B cell (primary cell): Measurements from ENCODE around the gene SNRPE. TPM values are rescaled to one million over a fixed set of nuclear protein-coding genes. Genes with fewer than 3 reads are reported as not detected.

Experiments
- ATAC-seq: fragments of 200-7000 bp; cut with Tn5 transposase; one replicate; pipeline ENCODE4 v1.10.0; 2021; ENCODE audit warnings: low read depth, mild to moderate bottlenecking, moderate number of reproducible peaks, moderate library complexity
- CTCF ChIA-PET: fragments of 350-600 bp; sonication (Branson Sonifier 250); formaldehyde crosslinking; loops from one replicate; lab custom pipeline; 2021; ENCODE audit warnings: antibody characterized with exemption, inconsistent platforms; lab: Charles Lee
- POLR2A ChIA-PET: fragments of 350-600 bp; sonication (Branson Sonifier 250); formaldehyde crosslinking; loops from one replicate; lab custom pipeline; 2021; ENCODE audit warnings: antibody characterized with exemption; lab: Charles Lee
- DNase-seq: peaks from one replicate; pipeline ENCODE4 v3.0.0; 2013
- H2AFZ ChIP-seq: 2 replicates; pipeline ENCODE4 v1.6.1; 2012; ENCODE audit warnings: mild to moderate bottlenecking, low read depth, low read length; ENCODE audit not compliant: insufficient read depth, poor library complexity, severe bottlenecking
- H3K27ac ChIP-seq, 2 donors: 1 replicate in 1 of 2; 2 replicates in 1 of 2; pipeline ENCODE4 v1.5.1; 2012 to 2013; ENCODE audit warnings: low read length in 2 of 2, mild to moderate bottlenecking in 2 of 2, moderate library complexity in 1 of 2
- H3K27me3 ChIP-seq, 4 experiments: fragments of 200-600 bp in 1 of 4; sonication (generic) in 1 of 4; replicated peaks in 1 of 4; 1 replicate in 2 of 4; 2 replicates in 2 of 4; pipeline versions ENCODE4 v1.6.1 to v1.7.0; 2013 to 2016; ENCODE audit warnings: low read length in 3 of 4, mild to moderate bottlenecking in 2 of 4, mixed read lengths in 1 of 4, moderate library complexity in 1 of 4; ENCODE audit not compliant: insufficient read depth in 4 of 4, control insufficient read depth in 3 of 4; ENCODE audit errors: control extremely low read depth in 1 of 4
- H3K36me3 ChIP-seq, 2 experiments: replicated peaks in 1 of 2; 1 replicate in 1 of 2; 2 replicates in 1 of 2; pipeline versions ENCODE4 v1.6.1 to v1.7.1; 2013; ENCODE audit warnings: low read length in 1 of 2; ENCODE audit not compliant: insufficient read depth in 2 of 2, control insufficient read depth in 1 of 2; ENCODE audit errors: control extremely low read depth in 1 of 2, extremely low read depth in 1 of 2
- H3K4me1 ChIP-seq, 2 donors: fragments of 200-600 bp in 1 of 2; sonication (generic) in 1 of 2; 1 replicate in 1 of 2; 2 replicates in 1 of 2; pipeline versions ENCODE4 v1.5.1 to v1.6.1; 2013 to 2017; ENCODE audit warnings: low read length in 2 of 2; ENCODE audit not compliant: control insufficient read depth in 2 of 2, insufficient read depth in 2 of 2
- H3K4me2 ChIP-seq: replicated peaks from 2 replicates; pipeline ENCODE3; 2012; ENCODE audit warnings: mild to moderate bottlenecking, low read depth, low read length; ENCODE audit not compliant: poor library complexity, severe bottlenecking
- H3K4me3 ChIP-seq, 5 experiments: fragments of 200-600 bp in 1 of 5; sonication (generic) in 1 of 5; 1 replicate in 3 of 5; 2 replicates in 2 of 5; pipeline versions ENCODE4 v1.5.1 to v1.7.0; 2011 to 2016; ENCODE audit warnings: low read length in 4 of 5, mild to moderate bottlenecking in 4 of 5, low read depth in 2 of 5, control low read depth in 1 of 5, moderate library complexity in 1 of 5; ENCODE audit not compliant: insufficient read depth in 1 of 5; ENCODE audit errors: control extremely low read depth in 1 of 5, extremely low read depth in 1 of 5
- H3K79me2 ChIP-seq: fragments of 200-600 bp; sonication (generic); one replicate; pipeline ENCODE4 v1.6.0; 2016; ENCODE audit warnings: low read length; ENCODE audit not compliant: control insufficient read depth, insufficient read depth
- H3K9ac ChIP-seq: fragments of 200-600 bp; sonication (generic); 2 replicates; pipeline ENCODE4 v1.6.1; 2017; ENCODE audit warnings: mild to moderate bottlenecking, low read length, moderate library complexity
- H3K9me3 ChIP-seq, 3 donors: one replicate each; pipeline versions ENCODE4 v1.6.1 to v1.7.1; 2013; ENCODE audit warnings: low read length in 2 of 3; ENCODE audit not compliant: control insufficient read depth in 2 of 3, insufficient read depth in 1 of 3; ENCODE audit errors: control extremely low read depth in 1 of 3
- H4K20me1 ChIP-seq: 2 replicates; pipeline ENCODE4 v1.6.0; 2012; ENCODE audit warnings: mild to moderate bottlenecking, low read length; ENCODE audit not compliant: insufficient read depth, control insufficient read depth, poor library complexity, severe bottlenecking
- H3K27ac Mint-ChIP-seq: one replicate; pipeline ENCODE4 v1.8.0; 2021; ENCODE audit warnings: mixed read lengths
- H3K27me3 Mint-ChIP-seq: one replicate; pipeline ENCODE4 v1.8.0; 2021; ENCODE audit warnings: mixed read lengths
- H3K4me1 Mint-ChIP-seq: one replicate; pipeline ENCODE4 v1.8.0; 2021; ENCODE audit warnings: mixed read lengths
- H3K4me3 Mint-ChIP-seq: one replicate; pipeline ENCODE4 v1.8.0; 2021; ENCODE audit warnings: mixed read lengths
- H3K9me3 Mint-ChIP-seq: one replicate; pipeline ENCODE4 v1.8.0; 2022; ENCODE audit warnings: mixed read lengths; ENCODE audit not compliant: insufficient read depth
- EZH2 ChIP-seq: IDR thresholded peaks from 2 replicates; pipeline ENCODE4 v1.6.1; 2012; ENCODE audit warnings: borderline replicate concordance, low read depth, mild to moderate bottlenecking, moderate library complexity, low read length; ENCODE audit not compliant: insufficient read depth, poor library complexity, severe bottlenecking
- WGBS: methylation state at CpG from one replicate; pipeline ENCODE4 v1.1.5; 2013; ENCODE audit warnings: missing lambda C conversion rate; ENCODE audit not compliant: insufficient coverage; 5-methylcytosine and 5-hydroxymethylcytosine counted together
- intact Hi-C: fragments of 100-400 bp; cut with micrococcal nuclease; formaldehyde crosslinking; loops from one replicate; pipeline ENCODE4 v1.10.0; 2022
- polyA plus RNA-seq: library from polyadenylated mRNA; depleted of rRNA; stranded (reverse); fragments of >200 nt; gene quantifications from 2 replicates; pipeline ENCODE4 v1.2.3, GENCODE V29; 2012
- total RNA-seq, 2 donors: library from RNA; stranded (reverse); fragments of 120-200 nt in 1 of 2; gene quantifications; 1 replicate in 1 of 2; 2 replicates in 1 of 2; pipeline versions ENCODE4 v1.2.3 to v1.2.4, GENCODE V29; 2013 to 2022
- TF ChIP-seq, protein P1 (sequence below): fragments of 200-600 bp; IDR thresholded peaks from one replicate; pipeline ENCODE4 v1.8.0; 2022; ENCODE audit warnings: antibody characterized with exemption, mild to moderate bottlenecking

SNRPE gene
- total and polyA plus RNA-seq, 2 donors (not counting 1 experiment from before 2014, with no cell fraction given): 76.9 to 80.8 TPM

DNA sequence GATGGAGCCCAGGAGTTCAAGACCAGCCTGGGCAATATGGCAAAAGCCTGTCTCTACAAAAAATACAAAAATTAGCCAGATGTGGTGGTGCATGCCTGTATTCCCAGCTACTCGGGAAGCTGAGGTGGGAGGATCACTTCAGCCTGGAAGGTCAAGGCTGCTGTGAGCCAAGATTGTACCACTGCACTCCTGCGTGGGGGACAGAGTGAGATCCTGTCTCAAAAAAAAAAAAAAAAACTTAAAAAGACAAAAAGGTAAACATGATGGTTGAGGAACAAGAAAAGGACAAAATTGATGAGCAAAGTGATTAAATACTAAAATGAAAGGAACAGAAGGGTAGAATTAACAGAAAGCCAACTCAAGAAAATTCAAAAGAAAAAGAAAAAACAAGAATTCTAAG is 30.6 kb downstream of the SNRPE start:
- CTCF ChIA-PET: no interaction called here
- WGBS: 100% methylated on average over 1 of the region's 2 CpGs
- intact Hi-C loops: no loop called here
- Histone ChIP-seq H3K27me3 (peaks cover 0 to 2% (median 0%) of the 10 kb centered on the region in 4 experiments), H3K36me3 (no peaks in the 10 kb centered on the region), H3K9ac (no peak overlapping the region), H3K4me1 (no peaks in the 10 kb centered on the region), H3K9me3 (peaks cover 4 to 17% (median 8%) of the 10 kb centered on the region in 3 donors), H3K79me2 (no peaks in the 10 kb centered on the region), H3K27ac (no peak overlapping the region), H3K4me2 (no peak overlapping the region), H3K4me3 (no peak overlapping the region), H4K20me1 (no peaks in the 10 kb centered on the region), H2AFZ (no peak overlapping the region)
- Mint-ChIP-seq H3K4me1 (no peaks in the 10 kb centered on the region), H3K27me3 (no peaks in the 10 kb centered on the region), H3K9me3 (peaks cover 3% of the 10 kb centered on the region), H3K4me3 (no peak overlapping the region), H3K27ac (no peak overlapping the region)
- TF ChIP-seq EZH2: no peak
- TF ChIP-seq, protein P1, sequence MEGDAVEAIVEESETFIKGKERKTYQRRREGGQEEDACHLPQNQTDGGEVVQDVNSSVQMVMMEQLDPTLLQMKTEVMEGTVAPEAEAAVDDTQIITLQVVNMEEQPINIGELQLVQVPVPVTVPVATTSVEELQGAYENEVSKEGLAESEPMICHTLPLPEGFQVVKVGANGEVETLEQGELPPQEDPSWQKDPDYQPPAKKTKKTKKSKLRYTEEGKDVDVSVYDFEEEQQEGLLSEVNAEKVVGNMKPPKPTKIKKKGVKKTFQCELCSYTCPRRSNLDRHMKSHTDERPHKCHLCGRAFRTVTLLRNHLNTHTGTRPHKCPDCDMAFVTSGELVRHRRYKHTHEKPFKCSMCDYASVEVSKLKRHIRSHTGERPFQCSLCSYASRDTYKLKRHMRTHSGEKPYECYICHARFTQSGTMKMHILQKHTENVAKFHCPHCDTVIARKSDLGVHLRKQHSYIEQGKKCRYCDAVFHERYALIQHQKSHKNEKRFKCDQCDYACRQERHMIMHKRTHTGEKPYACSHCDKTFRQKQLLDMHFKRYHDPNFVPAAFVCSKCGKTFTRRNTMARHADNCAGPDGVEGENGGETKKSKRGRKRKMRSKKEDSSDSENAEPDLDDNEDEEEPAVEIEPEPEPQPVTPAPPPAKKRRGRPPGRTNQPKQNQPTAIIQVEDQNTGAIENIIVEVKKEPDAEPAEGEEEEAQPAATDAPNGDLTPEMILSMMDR: no peak
- POLR2A ChIA-PET: no interaction called here
- no peak for DNase-seq
- no peak for ATAC-seq

DNA sequence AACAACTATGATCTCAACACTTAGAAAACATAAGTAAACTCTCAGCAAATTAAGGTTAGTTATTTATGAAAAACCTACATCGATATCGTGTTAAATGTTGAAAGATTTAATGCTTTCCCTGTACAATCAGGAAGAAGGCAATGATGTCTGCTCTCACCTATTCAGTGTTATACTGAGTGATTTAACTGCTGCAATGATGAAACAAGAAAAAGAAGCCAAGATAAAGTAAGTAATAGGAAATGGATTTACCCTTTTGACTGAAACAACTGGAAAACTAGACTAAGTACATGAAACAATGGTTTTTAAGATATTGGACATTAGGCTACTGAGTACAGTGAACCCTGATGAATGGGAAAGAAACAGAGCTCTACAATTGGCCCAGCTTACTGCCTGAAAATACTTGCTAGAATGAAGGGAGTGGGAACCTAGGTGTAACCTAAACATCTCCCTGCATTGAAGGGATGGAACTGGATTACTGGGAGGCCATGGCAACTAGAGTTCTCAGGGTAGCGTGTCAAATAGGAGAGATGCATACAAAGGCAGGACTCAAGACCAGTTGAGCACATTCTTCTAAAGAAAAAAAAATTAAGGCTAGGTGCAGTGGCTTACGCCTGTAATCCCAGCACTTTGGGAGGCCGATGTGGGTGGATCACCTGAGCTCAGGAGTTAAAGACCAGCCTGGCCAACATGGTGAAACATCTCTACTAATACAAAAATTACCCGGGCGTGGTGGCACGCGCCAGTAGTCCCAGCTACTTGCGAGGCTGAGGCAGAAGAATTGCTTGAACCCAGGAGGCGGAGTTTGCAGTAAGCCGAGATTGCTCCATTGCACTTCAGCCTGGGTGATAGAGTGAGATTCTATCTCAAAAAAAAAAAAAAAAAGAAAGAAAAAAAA is 37.3 kb downstream of the SNRPE start:
- Histone ChIP-seq H3K4me1 (no peaks in the 10 kb centered on the region), H3K9me3 (peaks cover 3 to 14% (median 8%) of the 10 kb centered on the region in 3 donors), H3K4me3 (no peak overlapping the region), H2AFZ (no peak overlapping the region), H3K36me3 (no peaks in the 10 kb centered on the region), H3K27me3 (no peaks in the 10 kb centered on the region), H3K9ac (no peak overlapping the region), H3K4me2 (no peak overlapping the region), H3K79me2 (no peaks in the 10 kb centered on the region), H4K20me1 (no peaks in the 10 kb centered on the region), H3K27ac (no peak overlapping the region)
- ChIA-PET CTCF (no interaction called here), POLR2A (no interaction called here)
- no peak for TF ChIP-seq EZH2
- TF ChIP-seq, protein P1: no peak
- no peak for ATAC-seq
- Mint-ChIP-seq H3K9me3 (peaks cover 5% of the 10 kb centered on the region), H3K27ac (no peak overlapping the region), H3K4me1 (no peaks in the 10 kb centered on the region), H3K4me3 (no peak overlapping the region), H3K27me3 (no peaks in the 10 kb centered on the region)
- intact Hi-C loops: no loop called here
- 92% methylated on average over 7 of the region's 12 CpGs for WGBS
- DNase-seq: no peak
